GM21717 (cell line): Measurements from ENCODE around the gene KIF7.

Experiments used
- ATAC-seq: cut with Tn5 transposase; IDR thresholded peaks from one replicate; pipeline ENCODE4 v1.9.1; 2021; ENCODE audit warnings: mild to moderate bottlenecking, moderate library complexity; ENCODE audit not compliant: unreplicated experiment

The KIF7 gene

GRCh38 chr15:89648106-89649012, 6.9 kb downstream of the KIF7 start:
- ATAC-seq, result no peak

DNA sequence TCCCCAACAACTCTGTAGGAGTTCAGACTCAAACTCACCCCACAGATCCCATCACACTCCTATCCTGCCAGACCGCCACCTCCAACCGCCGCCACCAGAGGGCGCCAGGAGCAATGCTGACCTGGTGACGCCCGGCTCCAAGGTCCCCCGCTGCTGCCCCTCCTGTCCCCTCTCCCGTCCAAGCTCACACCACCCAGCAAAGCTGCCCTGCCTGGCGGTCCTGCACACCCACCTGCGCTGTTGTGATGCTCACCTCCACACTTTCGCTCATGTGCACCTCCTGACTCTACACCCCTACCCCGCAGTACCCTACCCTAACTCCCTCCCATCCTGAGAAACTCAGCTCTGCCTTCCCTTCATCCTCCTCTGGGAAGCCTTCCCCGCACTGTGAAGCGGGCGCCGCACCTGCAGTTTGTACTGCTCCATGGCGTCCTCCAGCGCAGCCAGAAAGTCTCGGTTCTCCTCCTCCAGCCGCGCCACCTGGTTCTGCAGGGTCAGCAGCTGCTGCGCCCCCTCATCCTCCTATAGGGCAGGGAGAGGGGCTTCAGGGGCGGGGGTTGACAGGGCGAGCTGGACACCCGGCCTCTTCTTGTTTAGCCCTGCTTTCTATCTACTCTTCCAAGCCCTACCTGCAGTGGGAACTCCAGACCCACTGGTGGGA, 7.9 kb downstream of the KIF7 start:
- no peak for ATAC-seq

- no peak for ATAC-seq
These were observed 8.7 kb downstream of the KIF7 start for GRCh38 chr15:89646416-89647141.

DNA sequence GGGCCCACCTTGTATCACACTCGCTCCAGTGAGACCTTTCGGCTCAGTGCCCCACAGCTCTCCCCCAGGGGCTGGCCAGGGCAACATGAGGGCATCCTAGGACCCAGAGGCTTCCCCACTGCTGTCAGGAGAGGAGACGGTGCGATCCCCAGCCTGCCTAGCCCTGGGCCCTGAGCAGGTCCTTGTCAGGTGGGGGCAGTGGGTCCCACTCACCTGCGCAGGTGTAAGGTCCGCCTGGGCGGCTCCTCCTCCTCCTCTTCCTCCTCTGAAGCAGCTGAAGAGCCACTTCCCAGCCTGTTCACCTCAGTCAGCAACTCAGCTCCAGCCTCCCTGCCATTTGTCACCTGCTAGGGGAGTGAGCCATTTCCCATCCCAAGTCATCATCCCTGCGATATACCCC, 9.6 kb downstream of the KIF7 start:
- ATAC-seq, result no peak

DNA sequence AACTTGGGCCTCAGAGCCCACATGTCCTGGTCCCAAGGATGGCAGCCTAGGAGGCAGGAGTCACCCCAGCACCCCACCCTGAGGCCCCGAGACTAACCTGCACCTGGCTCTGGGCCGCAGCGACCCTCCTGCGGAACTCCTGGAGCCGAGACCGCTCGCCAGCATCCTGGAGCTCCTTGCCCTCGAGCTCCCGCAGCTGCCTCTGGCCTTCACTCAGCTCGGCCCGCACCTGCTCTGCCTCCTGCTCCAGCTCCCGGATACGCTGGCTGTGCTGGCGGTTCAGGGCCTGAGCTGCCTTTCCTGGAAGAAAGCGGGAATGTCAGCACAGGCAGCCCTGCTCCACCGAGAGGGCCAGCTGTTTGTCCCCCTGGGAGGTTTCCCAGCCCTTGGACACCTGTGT, 13.2 kb downstream of the KIF7 start:
- no peak for ATAC-seq

DNA sequence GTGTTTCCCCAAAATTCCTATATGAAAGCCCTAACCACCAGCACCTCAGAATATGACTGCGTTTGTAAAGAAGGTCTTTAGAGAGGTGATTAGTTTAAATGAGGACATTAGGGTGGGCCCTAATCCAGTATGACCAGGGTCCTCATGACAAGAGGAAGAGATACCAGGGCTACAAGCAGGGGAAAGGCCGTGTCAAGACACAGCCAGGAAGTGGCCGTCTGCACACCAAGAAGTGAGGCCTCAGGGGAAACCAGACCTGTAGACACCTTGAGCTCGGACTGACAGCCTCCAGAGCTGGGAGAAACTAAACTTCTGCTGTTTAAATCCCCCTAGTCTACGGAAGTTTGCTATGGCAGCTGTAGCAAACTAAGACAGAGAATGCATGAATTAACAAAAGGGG, 14.2 kb downstream of the KIF7 start:
- no peak for ATAC-seq

GRCh38 chr15:89640245-89640644, 15.0 kb downstream of the KIF7 start:
- ATAC-seq, result no peak

DNA sequence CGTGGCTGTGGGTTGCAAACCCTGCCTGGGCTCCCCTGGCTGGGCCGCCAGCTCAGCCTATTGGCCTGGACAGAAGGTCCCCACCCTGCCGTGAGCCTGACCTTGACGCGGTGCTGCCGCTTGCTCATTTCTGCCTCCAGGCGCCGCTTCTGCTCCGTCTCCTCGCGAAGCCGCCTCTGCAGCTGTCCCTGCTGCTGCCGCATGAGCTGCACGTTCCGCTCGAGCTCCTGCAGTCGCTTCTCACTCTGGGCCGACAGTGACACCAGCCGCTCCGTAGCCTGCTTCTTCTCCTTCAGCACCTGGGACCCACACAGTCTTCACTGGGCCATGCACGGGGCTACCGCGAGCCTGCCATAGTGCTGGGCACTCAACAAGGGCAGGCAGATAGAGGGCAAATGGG, 21.7 kb downstream of the KIF7 start:
- ATAC-seq, result no peak

DNA sequence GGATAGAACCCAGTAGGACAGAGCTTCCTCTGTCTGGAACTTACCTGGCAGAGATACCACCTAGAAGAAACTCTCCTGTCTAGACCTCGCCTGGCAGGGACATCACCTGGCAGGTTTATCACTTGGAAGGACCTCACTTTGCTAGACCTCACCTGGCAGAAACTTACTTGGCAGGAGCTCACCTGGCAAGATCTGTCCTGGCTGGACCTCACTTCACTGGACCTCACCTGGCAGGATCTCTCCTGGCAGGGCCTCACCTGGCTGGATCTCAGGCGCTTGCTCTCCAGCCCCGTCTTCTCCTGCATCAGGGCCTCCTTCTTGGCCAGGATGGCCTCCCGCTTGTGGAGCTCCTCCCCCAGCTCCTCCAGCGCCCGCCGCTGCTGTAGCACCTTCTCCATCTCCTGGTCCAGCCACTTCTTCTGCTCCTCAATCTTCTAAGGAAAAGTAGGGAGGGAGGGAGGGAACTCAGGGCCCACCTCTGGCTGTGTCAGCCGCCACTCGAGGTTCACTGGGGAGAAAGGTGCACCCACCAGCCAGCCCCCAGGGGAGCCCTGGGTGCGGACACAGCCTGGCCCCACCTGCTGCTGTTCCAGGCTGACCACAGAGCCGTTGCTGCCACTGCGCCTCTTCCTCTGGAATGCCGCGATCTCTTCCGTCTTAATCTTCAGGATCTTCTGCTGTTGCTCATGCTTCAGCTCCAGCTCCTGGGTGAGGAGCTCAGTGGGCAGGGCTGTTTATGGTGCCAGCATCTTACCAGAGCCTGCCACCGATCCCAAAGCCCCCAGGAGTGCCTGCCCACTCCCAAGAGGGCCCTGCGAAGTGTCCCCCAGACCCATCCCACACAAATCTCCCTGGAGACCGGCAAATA, 22.5 kb downstream of the KIF7 start:
- no peak for ATAC-seq

GRCh38 chr15:89631902-89632264, 23.4 kb downstream of the KIF7 start:
- no peak for ATAC-seq

DNA sequence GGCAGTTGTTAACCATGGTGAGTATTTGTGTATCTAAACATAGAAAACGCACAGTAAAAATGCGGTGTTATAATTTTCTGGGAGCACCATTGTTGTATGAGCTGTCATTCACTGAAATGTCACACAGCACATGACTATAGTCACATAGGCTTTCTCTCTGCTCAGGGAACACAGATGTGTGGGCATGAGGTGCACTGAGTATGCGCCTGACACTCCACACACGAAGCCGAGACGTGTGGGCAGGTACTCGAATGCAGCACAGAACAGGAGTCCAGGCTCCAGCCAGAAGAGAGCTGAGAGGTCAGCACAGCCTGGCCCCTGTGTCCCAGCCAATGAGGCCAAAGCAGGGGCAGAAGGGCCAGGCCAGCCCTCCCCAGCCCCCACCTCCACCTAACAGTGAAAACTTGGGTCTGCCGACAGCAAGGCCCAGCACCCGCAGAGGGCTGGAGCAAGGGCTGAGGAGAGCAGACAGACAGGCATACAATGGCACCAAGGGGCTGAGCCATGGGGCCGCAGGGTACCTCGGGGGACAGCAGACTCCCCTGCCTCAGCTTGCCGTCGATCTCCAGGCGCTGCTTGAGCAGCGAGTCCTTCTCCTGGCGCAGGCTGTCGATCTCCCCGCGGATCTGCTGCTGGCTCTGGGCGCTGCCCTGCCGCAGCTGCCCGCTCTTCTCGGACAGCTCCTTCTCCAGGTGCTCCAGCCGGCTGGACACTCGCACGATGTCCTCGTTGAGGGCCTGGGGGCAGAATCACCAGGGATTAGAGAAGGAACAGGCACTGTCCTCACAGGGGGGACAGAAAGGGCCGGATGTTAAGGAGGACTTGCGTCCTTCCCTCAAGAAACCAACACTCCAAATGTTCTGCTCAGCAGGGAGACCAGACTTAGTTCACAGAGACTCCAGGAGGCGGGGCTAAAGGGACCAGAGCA, 24.0 kb downstream of the KIF7 start:
- ATAC-seq, result no peak

- ATAC-seq, result no peak
These were observed 25.0 kb downstream of the KIF7 start for GRCh38 chr15:89630260-89630659.

DNA sequence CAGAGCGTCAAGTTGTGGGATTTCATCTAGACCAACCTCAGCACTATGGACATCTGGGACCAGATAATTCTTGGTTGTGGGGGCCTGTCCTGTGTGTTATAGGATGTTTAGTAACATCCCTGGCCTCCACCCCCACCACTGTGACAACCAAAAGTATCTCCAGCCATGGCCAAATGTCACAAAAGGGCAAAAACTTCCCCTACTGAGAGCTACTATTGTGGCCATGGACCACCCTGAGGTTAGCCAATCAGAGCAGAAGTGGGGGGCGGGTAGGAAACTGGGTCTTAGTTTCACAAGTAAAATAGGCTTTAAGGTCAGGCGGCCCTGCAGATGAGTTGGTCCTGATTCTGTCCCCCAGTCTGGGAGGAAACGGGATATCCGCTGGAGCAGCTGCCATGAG, 25.4 kb downstream of the KIF7 start:
- no peak for ATAC-seq

- ATAC-seq, result no peak
These were observed 26.2 kb downstream of the KIF7 start for GRCh38 chr15:89628806-89629715.

DNA sequence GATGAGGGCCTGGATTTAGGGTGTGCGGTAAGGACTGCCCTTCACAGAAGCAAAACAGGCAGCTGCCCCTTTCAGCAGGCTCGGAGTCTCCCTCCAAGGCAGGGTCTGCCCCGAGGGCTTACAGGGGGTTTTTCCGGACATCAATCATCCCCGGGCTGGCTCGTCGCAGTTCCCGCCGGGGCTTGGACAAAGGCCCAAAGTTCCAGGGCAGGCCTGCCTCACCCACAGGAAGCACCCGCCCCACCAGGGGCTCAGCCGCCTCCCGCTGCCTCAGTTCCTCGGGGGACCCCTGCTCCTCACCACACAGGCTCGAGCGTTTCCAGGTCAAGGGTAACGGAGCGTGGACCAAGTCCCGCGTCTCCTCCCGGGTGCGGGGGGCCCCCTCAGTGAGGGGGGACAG, 27.0 kb downstream of the KIF7 start:
- no peak for ATAC-seq

- no peak for ATAC-seq
These were observed 27.9 kb downstream of the KIF7 start for GRCh38 chr15:89627256-89627970.

GRCh38 chr15:89625716-89626115, 29.6 kb downstream of the KIF7 start:
- no peak for ATAC-seq

DNA sequence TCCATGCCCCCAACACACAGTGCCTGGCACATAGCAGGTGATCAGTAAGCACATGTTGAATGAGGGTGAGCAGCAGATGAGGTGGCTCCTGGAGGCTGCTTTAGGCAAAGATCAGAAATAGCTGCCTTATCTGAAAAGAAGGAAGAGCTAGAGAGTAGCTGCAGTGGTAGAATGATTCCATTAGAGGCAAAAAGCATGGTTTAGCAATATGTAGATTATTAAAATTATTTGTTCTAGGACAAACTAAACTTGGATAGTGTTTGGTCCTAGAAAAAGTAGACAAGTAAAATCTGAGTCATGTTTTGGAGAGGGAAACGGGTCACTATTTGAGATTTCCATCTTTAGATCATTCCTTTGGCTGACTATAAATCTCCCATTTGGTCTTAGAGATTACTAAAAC, 32.1 kb downstream of the KIF7 start:
- ATAC-seq, result no peak
